ENCODE measurements around the gene CACNG1.

GRCh38 chr17:67017910-67018309 is 26.4 kb upstream of the CACNG1 start:
- TF ChIP-seq EZH2 (IDR thresholded peaks at IDR 0.05; ENCODE audit: borderline replicate concordance) = no peak
- TF ChIP-seq CTCF (IDR thresholded peaks at IDR 0.05; ENCODE audit: poor library complexity) = no peak
- no peak for TF ChIP-seq EZH2phosphoT487 (IDR thresholded peaks at IDR 0.05; ENCODE audit: low read depth, severe bottlenecking, unreplicated experiment)

Data from hepatocyte (in vitro differentiated cells).